Measurements from ENCODE around the gene TRMT2B.
"Not testable (repeated sequence)": the region's sequence is repeated elsewhere in the genome, so short reads cannot be mapped to it uniquely, and the experiment has no call there.

TRMT2B gene

DNA sequence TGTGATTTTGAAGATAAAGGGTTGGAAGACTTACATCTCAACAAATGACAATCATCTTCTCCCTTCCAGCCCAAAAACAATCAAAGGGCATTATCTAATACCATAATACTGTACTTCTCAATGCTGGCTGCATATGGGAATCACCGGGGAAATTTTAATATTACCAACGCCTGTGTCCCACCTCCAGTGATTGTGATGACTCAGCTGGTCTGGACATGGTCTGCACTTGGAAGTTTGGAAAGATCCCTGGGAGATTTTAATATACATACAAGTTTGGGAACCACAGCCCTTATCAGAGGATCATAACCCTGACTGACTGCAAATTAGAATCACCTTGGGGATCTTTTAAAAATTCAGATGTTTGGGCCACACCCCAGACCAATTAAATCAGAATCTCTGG lies 52.5 kb downstream of the TRMT2B start:
- DNase-seq: no peak

DNA sequence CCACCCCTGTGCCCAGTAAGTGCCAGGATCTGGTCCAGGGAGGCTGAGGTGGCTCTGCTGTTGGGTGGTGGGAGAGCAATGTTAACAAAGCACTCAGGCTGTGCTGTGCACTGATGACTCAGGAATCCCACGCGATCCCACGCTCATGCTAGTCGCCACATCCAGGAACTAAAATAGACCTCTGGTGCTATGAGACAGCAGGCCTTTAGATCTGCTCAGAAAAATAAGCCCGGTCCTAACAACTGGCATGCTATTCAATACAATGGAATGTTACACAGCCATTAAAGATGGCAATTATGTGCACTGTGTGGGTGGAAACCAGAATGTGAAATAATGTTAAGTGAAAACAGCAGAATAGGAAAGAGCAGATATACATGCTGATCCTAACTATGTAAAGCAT lies 56.4 kb downstream of the TRMT2B start:
- no peak for DNase-seq

DNA sequence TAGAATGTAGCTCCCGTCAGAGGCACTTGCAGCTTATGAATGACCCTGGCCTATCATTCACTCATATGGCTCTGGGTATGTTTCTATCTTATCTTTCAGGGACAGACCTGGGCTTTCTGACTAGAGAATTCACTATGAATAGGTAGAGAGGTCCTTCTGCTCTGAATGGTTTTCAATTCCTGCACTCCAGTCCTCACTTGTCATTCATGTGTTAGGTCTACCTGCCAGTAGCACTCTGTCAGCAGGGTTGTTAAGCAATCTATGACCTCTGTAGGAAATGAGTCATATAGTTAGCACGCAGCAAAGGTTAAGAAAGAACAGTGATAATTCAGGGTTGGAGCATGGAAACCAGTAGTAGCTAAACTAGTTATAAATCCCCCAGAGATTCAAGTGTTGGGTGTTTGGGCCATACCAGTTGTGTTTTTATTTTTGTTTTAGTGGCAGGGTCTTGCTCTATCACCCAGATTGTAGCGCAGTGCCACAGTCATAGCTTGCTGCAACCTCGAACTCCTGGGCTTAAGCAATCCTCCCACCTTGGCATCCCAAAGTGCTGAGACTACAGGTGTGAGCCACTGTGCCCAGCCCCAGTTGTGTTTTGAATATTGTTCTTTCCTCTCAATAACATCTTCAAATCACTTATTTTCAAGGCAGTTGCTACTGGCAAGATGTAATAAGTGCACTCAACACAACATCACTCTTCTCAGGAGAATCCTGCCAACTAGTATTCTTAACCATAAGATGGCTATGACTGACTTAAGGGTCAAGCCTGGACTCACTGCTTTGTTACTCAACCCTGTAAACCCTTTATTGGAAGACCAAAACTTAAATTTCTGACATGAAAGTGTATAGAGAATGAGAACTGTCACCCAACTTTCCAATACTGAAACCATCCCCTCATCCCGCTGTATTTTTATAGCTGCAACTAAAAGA lies 57.3 kb downstream of the TRMT2B start:
- no peak for DNase-seq

DNA sequence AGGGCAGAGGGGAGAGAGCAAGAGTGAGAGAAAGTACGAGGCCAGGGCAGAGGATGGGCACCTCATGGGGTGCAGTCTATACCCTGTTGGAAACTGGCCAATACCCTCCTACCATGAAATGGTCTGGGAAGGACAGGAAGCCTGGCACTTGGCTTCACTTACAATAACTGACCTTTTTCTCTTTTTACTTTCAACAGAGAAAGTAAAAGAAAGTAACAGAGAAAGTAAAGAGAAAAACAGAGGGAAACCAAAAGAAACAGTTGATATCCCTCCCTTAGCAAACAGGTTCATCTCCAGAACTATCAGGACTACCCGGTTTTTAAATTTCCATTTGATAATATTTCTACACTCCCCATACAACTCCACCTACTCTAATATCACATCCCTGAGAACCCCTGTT lies 61.8 kb downstream of the TRMT2B start:
- no peak for DNase-seq

DNA sequence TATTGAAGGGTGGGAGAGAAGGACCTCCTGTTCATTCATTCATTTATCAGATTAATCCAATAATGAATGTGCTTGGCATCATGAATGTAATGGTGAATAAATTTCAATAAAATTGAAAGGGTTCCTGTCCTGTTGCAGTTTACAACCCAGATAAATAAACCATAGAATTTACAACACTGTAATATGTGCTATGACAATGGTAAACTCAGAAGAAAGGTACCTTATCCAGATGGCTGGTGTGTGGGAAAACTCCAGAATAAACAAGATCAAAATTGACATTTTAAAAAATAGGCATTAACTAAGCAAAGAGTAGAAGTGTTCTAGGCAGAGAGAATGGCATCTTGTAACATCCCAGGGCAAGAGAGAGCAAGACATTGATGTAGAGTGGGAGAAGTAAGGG lies 67.1 kb downstream of the TRMT2B start:
- no peak for DNase-seq

DNA sequence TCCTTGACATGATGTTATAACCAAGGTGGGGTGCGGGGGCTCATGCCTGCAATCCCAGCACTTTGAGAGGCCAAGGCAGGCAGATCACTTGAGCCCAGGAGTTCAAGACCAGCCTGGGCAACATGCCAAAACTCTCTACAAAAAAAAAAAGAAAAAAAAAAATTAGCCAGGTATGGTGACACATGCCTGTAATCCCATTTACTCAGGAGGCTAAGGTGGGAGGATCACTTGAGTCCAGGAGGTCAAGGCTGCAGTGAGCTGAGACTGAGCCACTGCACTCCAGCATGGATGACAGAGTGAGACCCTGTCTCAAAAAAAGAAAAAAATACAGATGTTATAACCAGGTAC lies 70.4 kb downstream of the TRMT2B start:
- DNase-seq: not testable (repeated sequence)

DNA sequence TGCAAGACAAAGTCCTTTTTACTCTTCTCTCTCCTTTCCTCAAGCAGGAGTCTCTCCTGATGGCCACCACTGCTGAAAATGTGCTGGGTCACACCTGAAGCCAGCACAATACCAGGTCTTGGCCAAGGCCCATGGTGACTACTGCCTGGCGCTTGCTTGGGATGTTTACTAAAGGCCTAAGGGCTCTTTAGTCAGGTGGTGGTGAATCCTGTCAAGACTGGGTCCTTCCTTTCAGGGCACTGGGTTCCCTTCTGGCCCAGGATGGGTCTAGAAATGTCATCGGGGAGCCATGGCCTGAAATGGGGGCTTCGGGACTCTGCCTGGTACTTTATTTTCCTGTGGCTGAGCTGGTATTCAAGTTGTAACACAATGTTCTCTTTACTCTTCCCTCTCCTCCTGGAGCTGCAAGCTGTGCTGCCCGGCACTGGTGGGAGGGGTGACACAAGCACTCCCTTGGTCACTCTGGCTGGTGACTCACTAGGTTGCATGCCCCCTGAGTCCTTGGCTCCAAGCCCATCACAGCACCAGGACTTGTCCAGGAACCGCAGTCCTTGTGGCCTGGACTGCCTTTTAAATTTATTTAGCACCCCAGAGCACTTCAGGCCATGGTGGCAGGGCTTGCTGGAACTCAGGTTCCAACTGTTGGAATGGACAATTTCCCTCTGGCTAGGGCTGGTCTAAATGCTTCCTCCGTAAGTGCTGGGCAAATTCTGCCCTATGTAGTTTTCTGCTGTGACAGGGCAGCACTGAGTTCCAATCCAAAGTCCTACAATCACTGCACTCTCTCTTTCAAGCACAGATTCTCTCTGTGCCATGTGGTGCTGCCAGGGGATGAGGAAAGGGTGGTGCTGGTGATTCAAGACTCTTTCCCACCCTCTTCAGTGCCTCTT lies 71.1 kb downstream of the TRMT2B start:
- DNase-seq: no peak

DNA sequence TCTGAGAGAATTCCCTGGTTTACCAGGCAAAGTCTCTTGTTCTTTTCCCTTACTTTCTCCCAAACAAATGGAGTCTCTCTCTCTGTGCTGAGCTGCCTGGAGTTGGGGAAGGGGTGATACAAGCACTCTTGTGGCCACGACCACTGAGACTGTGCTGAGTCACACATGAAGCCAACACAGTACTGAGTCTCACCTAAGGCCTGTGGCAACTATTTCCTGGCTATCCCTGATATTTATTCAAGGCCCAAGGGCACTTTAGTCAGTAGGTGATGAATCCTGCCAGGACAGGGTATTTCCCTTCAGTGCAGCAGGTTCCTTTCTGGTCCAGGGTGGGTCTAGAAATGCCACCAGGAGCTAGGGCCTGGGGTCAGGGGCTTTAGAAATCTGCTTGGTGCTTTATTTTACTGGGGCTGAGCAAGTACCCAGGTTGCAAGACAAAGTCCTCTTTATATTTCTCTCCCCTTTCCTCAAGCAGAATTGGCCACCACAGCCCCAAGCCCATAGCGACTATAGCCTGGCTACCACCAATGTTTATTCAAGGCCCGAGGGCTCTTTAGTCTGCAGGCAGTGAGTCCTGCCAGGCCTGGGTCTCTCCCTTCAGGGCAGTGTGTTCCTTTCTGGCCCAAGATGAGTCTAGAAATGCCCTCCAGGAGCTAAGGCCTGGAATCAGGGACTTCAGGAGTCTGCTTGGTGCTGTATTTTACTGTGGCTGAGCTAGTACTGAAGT lies 71.9 kb downstream of the TRMT2B start:
- no peak for DNase-seq

DNA sequence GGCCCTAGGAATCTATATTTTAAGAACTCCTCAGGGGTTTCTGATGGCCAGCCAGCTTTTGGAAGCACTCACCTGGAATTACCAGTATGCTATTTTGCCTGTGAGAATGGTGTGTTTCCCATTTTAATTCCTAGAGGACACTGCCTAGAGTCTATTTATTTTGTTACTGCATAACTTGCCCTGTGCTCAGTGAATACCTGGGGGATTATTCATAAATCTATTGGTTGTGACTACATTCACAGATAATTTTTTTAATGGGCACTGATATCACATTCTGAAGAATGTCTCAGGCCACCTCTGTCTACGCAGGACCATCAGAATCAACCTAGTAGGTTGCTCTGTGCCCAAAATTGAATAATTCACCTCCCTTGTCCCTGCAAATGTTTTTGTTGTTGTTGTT lies 75.7 kb downstream of the TRMT2B start:
- no peak for DNase-seq

DNA sequence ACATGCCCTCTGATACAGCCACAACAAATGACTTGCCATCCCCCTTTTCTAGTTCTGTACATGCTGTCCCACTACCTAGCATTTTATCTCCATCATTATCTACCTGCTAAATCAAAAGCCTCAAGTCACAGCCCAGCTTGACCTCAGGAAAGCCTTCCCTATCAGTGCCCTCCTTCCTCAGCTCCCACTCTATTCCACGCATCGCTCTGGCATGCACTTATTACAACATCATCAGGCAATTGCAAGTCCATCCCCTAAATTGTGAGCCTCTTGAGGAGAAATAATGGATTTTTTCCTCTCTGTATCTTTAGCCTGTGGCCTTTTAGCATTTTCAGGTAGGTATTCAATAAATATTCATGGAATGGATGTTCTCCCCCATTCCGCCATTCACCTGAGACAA lies 76.7 kb downstream of the TRMT2B start:
- no peak for DNase-seq

DNA sequence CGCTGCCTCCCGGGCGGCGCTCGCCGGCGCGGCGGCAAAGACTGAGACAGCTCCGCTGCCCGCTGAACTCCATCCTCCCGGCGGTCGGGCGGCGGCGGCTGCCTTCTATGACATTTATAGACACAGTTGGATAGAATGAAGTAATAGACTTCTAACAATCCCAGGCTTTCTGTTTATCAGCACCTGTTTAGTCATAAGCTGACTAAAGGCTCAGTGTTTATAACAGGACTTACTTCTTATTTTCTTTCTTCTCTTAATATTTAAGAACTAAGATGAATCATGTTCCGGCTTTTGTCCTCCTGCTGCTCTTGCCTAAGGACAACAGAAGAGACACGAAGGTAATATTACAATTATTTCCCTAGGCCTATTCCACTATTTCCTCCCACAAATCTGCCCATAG lies 78.5 kb downstream of the TRMT2B start:
- no peak for DNase-seq

DNA sequence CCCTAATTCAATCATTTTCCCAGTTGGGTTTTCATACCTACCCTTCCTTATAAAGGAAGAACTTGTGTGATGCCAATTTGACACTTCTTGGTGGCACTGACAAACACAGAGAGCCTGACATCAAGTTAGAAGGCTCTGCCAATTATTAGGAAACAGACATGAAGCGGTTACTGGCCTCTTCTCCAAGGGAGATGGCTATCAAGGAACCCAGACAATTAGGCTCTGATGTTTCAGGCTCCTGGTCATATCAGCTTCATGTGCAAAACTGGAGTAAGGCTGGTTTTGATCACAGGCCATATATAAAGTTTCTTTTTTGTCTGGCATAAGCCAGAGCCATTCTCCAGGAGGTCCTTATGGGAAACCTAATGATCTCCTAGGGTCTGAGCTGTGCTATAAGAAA lies 82.0 kb downstream of the TRMT2B start:
- no peak for DNase-seq

DNA sequence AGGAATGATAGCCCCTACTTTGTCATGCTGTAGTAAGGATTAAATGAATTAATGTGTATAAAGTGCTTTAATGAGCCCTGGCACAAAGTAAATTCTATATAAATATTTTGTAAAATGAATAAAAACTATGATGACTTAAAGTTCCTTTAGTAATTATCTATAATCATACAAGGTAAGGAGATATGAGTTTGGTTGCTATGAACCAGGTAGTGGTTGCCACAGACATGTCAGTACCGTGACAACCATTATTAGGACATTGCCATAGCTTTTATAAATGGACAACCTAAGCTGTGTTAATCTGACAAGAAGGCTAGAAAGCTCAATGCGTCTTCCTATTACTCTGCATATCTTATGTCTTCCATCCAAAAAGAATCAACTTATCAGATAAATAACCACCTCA lies 82.5 kb downstream of the TRMT2B start, which contains the start of gene ARL13A:
Gene ARL13A (plus strand): TSS at position 301 of the 400 bp plus-strand sequence. CDS start 3,982 bp downstream, outside the sequence.
- no peak for DNase-seq

DNA sequence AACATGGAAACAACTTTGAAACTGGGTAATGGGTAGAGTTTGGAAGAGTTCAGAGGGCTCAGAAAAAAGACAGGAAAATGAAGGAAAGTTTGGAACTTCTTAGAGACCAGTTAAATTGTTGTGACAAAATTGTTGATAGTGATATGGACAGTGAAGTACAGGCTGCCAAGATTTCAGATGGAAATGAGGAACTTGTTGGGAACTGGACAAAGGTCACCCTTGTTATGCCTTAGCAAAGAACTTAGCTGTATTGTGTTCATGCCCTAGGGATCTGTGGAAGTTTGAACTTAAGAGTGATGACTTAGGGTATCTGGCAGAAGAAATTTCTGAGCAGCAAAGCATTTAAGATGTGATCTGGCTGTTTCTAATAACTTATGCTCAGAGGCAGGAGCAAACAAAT lies 87.5 kb downstream of the TRMT2B start:
- no peak for DNase-seq

DNA sequence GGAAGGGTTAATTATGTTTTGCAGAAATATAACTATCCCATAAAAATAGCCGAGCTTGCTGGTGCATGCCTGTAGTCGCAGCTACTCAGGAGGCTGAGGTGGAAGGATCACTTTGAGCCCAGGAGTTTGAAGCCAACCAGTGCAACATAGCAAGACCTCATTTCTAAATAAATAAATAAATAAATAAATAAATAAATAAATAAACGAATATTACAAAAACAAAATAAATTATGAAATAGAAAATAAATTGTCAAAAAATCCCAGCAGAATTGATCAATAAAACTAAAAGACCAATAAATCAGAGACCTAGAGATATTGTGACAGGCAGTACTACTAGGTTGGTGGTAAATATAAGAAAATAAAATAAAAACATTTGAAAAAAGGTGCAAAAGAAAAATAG lies 89.1 kb downstream of the TRMT2B start:
- DNase-seq: no peak
